NCI-H524 (cell line): Measurements from ENCODE around the gene ANKRD65.
A peak's percentile ranks its signal among the peaks of the same experiment; 100 is the strongest.
"Not testable (repeated sequence)": the region's sequence is repeated elsewhere in the genome, so short reads cannot be mapped to it uniquely, and the experiment has no call there.

ENCODE experiments used
- DNase-seq, 2 experiments: peaks; one replicate each; lab custom pipeline; 2025; lab: John Stamatoyannopoulos, UW

ANKRD65 gene

DNA sequence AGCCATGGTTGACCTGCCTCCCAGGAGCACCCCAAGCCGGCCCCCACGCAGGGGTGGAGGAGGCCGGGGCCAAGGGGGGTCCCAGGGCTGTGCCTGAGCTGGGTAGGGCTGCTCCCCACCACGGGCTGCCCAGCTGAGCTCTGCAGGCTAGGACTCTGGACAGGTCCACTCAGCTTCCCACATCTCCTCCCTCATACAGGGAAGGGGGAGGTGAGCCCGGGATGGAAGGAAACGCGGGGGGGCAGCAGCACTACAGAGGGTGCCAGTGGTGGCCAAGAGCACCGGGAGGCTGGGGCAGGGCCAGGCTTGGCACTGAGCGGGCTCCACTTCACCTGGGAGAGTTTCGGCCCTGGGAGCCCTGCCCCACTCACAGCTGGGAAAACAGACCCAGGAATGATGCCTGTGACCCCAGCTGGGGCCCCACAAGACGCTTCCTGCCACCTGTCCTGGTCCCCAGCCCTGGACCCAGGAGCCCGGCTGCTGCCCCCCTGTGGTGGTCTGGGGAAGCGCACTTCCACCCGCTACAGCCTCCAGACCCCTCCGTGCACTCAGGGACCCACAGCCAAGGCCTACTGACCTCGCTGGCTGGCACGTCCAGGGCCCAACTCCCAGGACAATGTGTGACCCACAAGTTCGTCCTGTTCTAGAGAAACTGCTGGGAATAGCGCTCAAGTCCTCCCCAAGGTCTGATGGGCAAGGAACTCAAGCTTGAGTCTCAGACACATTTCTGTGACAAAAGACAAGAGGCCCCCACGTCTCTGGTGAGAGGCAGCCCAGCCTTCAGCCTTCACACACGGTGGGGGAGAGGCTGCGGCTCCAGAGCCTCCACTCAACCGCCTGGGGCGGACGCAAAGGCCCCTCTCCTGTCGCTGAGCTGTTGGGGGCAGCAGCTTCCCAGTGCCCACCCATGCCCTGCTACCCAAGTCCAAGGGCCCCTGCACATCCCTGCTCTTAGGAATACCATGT lies 49.0 kb downstream of the ANKRD65 start:
- peak in 1 of 2 experiments; percentile 40 for DNase-seq

DNA sequence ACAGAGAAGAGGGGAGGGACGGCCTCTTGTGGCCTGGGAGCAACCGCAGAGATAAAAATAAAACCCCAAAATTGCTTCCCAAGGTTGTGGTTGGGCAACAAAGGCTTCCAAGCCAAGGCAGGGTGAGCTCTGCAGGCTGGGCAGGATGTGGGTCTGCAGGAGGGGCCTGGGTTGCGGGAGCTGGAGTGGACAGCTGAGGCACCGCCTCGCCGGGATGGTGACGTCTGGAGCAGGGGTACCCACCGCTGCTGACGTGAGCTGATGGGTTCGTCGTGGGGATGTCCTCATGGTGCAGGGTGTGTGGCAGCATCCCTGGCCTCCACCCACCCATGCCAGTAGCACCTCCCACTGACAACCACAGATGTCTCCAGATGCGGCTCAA lies 49.7 kb downstream of the ANKRD65 start:
- no peak for DNase-seq

DNA sequence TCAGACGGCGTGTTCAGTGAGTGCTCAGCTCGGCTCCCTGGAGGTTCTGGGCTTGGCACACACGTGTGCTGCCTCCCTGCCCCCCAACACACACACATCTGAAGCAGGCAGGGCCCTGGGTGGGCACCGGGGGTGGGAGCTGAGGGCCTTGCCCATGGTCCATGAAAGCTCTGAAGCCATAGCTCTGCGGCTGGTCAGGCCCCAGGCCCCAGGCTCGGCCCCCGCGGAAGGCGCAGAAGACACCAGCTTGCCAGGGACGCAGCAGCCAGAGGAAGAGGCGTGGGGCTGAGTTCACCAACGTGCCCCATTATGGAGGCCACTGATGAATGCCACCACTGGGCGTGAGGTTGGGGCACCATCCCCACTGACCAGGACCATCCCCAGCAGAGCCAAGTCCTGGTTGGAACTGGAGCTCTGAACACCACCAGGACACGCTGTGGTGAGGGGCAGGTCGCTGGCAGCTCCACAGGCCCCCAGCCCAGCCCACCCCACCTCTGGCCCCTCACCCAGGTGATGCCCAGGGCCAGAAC lies 50.2 kb downstream of the ANKRD65 start:
- DNase-seq, result no peak

DNA sequence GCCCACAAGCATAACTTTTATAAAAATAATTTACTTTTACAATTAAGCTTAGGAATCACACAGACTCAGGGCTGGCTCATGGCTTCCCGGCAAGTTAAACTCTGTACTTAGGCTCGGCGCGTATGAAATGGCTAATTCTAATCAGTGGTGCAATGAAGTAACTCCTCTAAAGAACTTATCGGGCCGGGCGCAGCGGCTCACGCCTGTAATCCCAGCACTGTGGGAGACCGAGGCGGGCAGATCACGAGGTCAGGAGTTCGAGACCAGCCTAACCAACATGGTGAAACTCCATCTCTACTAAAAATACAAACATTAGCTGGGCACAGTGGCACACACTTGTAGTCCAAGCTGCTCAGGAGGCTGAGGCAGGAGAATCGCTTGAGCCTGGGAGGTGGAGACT lies 51.0 kb downstream of the ANKRD65 start:
- DNase-seq, result not testable (repeated sequence)
